Kidney epithelial cell (primary cell): Measurements from ENCODE around the gene SMAD2. TPM values are rescaled to one million over a fixed set of nuclear protein-coding genes. Genes with fewer than 3 reads are reported as not detected.

Experiments
- DNase-seq: peaks from one replicate; pipeline ENCODE4 v3.0.0-alpha.2; 2010; ENCODE audit warnings: low read depth
- H3K27me3 ChIP-seq: 2 replicates; pipeline ENCODE4 v1.6.0; 2011; ENCODE audit warnings: low read length; ENCODE audit not compliant: control insufficient read depth, insufficient read depth
- H3K36me3 ChIP-seq: 2 replicates; pipeline ENCODE4 v1.5.1; 2011; ENCODE audit warnings: low read length; ENCODE audit not compliant: control insufficient read depth, insufficient read depth
- H3K4me3 ChIP-seq: 2 replicates; pipeline ENCODE4 v1.5.1; 2011; ENCODE audit warnings: low read depth, mild to moderate bottlenecking, control low read depth, low read length
- total RNA-seq: library from RNA; depleted of rRNA; stranded (reverse); fragments of >200 nt; gene quantifications from 2 replicates; pipeline ENCODE4 v1.2.3, GENCODE V29; 2015
- TF ChIP-seq, protein P1 (sequence below): IDR thresholded peaks from 2 replicates; pipeline ENCODE4 v1.5.1; 2011; ENCODE audit warnings: mild to moderate bottlenecking, moderate library complexity, low read length, control low read depth, inconsistent platforms; ENCODE audit not compliant: insufficient read depth, poor library complexity, severe bottlenecking

Gene SMAD2
- total RNA-seq, 1 donor from 2014 or later = 122 TPM

DNA sequence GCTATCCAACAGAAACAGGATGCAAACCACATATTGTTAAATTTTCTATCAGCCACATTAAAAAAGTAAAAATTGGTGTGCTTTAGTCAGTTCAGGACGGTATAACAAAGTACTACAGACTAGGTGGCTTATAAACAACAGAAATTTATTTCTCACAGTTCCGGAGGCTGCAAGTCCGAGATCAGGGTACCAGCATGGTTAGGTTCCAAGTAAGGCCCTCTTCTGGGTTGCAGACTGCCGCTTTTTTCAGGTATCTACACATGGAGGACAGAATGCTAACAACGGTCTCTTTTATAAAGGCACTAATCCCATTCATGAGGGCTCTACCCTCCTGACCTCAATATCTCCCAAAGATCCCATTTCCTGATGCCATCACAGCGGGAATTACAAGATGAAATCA lies 10.5 kb downstream of the SMAD2 start:
- TF ChIP-seq, protein P1, sequence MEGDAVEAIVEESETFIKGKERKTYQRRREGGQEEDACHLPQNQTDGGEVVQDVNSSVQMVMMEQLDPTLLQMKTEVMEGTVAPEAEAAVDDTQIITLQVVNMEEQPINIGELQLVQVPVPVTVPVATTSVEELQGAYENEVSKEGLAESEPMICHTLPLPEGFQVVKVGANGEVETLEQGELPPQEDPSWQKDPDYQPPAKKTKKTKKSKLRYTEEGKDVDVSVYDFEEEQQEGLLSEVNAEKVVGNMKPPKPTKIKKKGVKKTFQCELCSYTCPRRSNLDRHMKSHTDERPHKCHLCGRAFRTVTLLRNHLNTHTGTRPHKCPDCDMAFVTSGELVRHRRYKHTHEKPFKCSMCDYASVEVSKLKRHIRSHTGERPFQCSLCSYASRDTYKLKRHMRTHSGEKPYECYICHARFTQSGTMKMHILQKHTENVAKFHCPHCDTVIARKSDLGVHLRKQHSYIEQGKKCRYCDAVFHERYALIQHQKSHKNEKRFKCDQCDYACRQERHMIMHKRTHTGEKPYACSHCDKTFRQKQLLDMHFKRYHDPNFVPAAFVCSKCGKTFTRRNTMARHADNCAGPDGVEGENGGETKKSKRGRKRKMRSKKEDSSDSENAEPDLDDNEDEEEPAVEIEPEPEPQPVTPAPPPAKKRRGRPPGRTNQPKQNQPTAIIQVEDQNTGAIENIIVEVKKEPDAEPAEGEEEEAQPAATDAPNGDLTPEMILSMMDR = no peak
- DNase-seq = no peak
- Histone ChIP-seq H3K27me3 (no peaks in the 10 kb centered on the region), H3K36me3 (no peaks in the 10 kb centered on the region), H3K4me3 (no peak overlapping the region)

DNA sequence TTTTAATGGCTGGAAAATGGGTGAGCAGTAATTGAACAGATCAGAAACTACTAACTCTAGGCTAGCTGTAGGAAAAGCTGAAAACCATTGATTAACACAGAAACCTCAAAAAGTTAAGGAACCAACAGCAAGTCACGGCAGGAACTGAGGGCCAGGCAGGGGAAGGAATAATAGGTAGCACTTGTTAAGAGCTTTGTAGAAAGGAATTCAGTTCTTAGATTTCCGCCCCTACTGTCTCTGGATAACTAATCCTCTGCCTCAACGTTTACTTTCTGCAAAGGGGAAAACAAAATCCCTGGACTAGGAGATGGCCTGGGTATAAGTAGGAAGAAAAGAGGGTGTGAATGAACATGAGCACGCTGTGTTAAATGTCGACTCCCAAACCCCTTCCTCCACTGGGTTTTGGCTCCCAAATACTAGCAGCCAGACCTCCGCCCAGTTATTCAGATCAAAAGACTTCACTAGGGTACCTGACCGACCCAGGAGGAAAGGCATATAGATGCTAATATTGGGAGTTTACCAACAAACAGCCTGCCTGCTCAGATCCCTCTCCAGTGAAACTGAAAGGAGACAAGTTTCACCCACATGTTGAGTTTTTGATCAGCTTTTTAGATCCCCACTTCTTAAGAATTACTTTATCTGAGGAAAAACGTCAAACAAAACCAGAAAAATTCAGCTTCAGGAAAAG lies 12.4 kb downstream of the SMAD2 start:
- no peak for DNase-seq
- Histone ChIP-seq H3K4me3 (no peak overlapping the region), H3K27me3 (no peaks in the 10 kb centered on the region), H3K36me3 (no peaks in the 10 kb centered on the region)
- TF ChIP-seq, protein P1 = no peak

DNA sequence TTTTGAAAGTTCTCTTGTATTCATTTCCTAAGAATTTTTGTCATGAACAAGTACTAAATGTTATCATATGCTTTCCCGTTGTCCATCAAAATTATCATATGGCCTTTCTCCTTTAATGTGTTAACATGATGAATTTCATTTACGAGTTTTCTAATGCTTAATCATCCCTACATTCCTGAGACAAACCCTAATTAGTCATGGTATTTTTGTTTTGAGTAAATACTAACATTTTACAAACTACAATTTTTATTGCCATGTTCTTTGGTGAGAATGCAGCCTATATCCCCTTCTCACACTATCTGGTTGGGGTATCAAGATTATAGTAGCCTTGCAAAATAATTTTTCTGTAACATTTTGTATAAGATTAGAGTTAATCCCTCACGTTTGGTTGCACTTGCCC lies 14.5 kb downstream of the SMAD2 start:
- no peak for DNase-seq
- H3K4me3 ChIP-seq = no peak overlapping the region
- no peaks in the 10 kb centered on the region for H3K36me3 ChIP-seq
- no peaks in the 10 kb centered on the region for H3K27me3 ChIP-seq
- TF ChIP-seq, protein P1 = no peak

DNA sequence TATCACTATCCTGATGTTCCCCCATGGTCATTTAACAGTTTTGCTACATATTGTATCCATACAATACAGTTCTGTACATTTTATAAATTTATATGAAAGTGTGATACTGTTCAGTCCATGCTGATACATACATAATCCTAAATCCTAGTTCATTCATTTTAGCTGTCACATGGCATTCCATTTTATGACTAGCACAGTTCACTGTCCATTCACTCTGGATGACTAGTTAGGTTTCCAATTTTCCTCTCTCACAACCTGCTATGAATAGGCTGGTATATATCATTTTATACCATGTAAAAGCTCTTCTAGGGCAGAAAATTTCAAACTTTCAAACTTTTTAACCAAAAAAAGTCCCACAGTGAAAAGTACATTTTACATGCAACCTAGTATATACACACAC lies 15.2 kb downstream of the SMAD2 start:
- TF ChIP-seq, protein P1 = no peak

DNA sequence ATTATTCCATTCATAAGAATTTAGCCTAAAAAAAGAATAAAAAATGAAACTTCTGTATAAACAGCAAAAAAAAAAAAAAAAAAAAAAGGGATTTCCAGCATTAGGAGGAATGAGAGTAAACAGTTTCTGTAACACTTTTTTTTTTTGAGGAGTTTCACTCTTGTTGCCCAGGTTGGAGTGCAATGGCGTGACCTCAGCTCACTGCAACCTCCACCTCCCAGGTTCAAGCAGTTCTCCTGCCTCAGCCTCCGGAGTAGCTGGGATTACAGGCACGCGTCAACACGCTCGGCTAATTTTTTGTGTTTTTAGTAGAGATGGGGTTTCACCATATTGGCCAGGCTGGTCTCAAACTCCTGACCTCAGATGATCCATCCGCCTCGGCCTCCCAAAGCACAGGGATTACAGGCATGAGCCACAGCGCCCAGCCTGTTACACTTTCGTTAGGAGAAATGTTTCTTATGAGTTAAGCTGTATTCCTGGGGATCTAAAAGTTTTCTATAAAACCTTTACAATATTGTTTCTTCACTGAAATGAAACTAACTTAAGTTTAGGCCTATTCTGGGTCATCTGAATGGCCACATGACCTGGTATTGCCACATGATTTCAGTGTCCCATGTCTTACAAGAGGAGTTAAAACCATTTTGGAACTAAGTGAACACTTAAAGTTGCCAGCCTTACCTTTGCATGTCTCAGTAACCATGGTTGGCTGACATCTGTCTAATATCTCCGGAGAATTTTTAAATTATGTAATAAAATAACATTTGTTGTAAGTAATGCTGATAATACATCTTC lies 17.5 kb downstream of the SMAD2 start:
- no peak for DNase-seq
- Histone ChIP-seq H3K36me3 (no peaks in the 10 kb centered on the region), H3K4me3 (no peak overlapping the region), H3K27me3 (no peaks in the 10 kb centered on the region)
- TF ChIP-seq, protein P1 = no peak

More for the DNA sequence above, 15.2 kb downstream of the SMAD2 start:
- H3K4me3 ChIP-seq = no peak overlapping the region
- H3K27me3 ChIP-seq = no peaks in the 10 kb centered on the region
- DNase-seq = no peak
- no peaks in the 10 kb centered on the region for H3K36me3 ChIP-seq
